MCF 10A (cell line): ENCODE results near the gene GLIPR1L2. TPM values are rescaled to one million over a fixed set of nuclear protein-coding genes. Genes with fewer than 3 reads are reported as not detected.

ENCODE experiments used
- BruUV-seq: library from RNA; stranded (reverse); fragments of 400-500 nt; replicated peaks from 2 replicates; lab custom pipeline; 2021; lab: Mats Ljungman, UMichigan
- CTCF ChIA-PET: fragments of 300-600 bp; sonication (Branson Sonifier 250); formaldehyde crosslinking; extraction: SDS; loops from one replicate; lab custom pipeline; 2021; ENCODE audit warnings: antibody characterized with exemption, inconsistent platforms; lab: Yijun Ruan, JAX
- POLR2A ChIA-PET: fragments of 300-600, 350-650 bp; sonication (Branson Sonifier 250); formaldehyde crosslinking; extraction: SDS; loops from one replicate; lab custom pipeline; 2020; ENCODE audit warnings: antibody characterized with exemption, inconsistent platforms; lab: Yijun Ruan, JAX
- DNase-seq: peaks from one replicate; pipeline ENCODE4 v3.0.0-alpha.2; 2018; ENCODE audit not compliant: unreplicated experiment
- H3K27ac Mint-ChIP-seq: one replicate; pipeline ENCODE4 v1.8.0; 2022; ENCODE audit warnings: mild to moderate bottlenecking, low read depth, mixed read lengths; ENCODE audit not compliant: unreplicated experiment
- H3K27me3 Mint-ChIP-seq: one replicate; pipeline ENCODE4 v1.8.0; 2022; ENCODE audit warnings: mixed read lengths; ENCODE audit not compliant: insufficient read depth, unreplicated experiment
- H3K36me3 Mint-ChIP-seq: one replicate; pipeline ENCODE4 v1.8.0; 2022; ENCODE audit warnings: mild to moderate bottlenecking, moderate library complexity, mixed read lengths; ENCODE audit not compliant: insufficient read depth, unreplicated experiment
- H3K4me1 Mint-ChIP-seq: one replicate; pipeline ENCODE4 v1.8.0; 2022; ENCODE audit warnings: mixed read lengths; ENCODE audit not compliant: insufficient read depth, unreplicated experiment
- H3K4me3 Mint-ChIP-seq: one replicate; pipeline ENCODE4 v1.8.0; 2022; ENCODE audit warnings: mild to moderate bottlenecking, moderate library complexity, mixed read lengths; ENCODE audit not compliant: unreplicated experiment
- H3K9me3 Mint-ChIP-seq: one replicate; pipeline ENCODE4 v1.8.0; 2022; ENCODE audit warnings: mixed read lengths; ENCODE audit not compliant: unreplicated experiment
- intact Hi-C: fragments of 100-400 bp; cut with micrococcal nuclease; formaldehyde crosslinking; loops from 2 replicates; pipeline ENCODE4 v1.14.1; 2022
- total RNA-seq: library from RNA; stranded (reverse); gene quantifications from 2 replicates; pipeline ENCODE4 v1.2.3, GENCODE V29; 2022
- TF ChIP-seq, protein P1 (sequence below): fragments of 200-600 bp; IDR thresholded peaks from one replicate; pipeline ENCODE4 v1.8.0; 2022; ENCODE audit warnings: antibody characterized with exemption, mild to moderate bottlenecking; ENCODE audit not compliant: unreplicated experiment

Gene GLIPR1L2
- total RNA-seq, 1 experiment from 2014 or later = 0.23 TPM

DNA sequence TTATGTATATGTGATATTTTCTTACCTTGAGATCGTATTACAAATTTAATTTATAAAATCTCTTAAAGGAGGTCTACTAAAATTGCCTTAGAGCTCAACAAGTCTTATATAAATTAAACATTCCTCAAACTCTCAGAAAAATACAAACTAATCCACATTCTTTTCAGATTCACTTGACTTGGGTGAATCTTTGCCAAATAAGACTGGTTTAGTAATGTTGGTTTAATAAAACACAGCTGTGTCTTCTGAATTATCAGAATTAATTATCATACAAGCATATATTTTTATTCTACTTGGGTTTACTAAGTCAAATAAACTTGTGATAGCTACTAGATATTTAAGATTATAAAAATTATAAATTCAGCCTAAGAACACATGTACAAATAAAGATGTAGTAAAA, 13.3 kb downstream of the GLIPR1L2 start:
- Mint-ChIP-seq H3K36me3 (no peaks in the 10 kb centered on the region), H3K9me3 (peaks cover 8% of the 10 kb centered on the region), H3K4me3 (no peak overlapping the region), H3K27me3 (no peaks in the 10 kb centered on the region), H3K4me1 (no peaks in the 10 kb centered on the region), H3K27ac (no peak overlapping the region)
- DNase-seq = no peak
- BruUV-seq = no TSS peak
- intact Hi-C loops = no loop called here
- TF ChIP-seq, protein P1, sequence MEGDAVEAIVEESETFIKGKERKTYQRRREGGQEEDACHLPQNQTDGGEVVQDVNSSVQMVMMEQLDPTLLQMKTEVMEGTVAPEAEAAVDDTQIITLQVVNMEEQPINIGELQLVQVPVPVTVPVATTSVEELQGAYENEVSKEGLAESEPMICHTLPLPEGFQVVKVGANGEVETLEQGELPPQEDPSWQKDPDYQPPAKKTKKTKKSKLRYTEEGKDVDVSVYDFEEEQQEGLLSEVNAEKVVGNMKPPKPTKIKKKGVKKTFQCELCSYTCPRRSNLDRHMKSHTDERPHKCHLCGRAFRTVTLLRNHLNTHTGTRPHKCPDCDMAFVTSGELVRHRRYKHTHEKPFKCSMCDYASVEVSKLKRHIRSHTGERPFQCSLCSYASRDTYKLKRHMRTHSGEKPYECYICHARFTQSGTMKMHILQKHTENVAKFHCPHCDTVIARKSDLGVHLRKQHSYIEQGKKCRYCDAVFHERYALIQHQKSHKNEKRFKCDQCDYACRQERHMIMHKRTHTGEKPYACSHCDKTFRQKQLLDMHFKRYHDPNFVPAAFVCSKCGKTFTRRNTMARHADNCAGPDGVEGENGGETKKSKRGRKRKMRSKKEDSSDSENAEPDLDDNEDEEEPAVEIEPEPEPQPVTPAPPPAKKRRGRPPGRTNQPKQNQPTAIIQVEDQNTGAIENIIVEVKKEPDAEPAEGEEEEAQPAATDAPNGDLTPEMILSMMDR = no peak
- ChIA-PET POLR2A (interaction anchor here (1.0 to 1.3 kb wide), 2 partner anchors 13 to 33 kb away, joined by 3 read pairs; no protein-coding TSS in a partner anchor), CTCF (no interaction called here)

DNA sequence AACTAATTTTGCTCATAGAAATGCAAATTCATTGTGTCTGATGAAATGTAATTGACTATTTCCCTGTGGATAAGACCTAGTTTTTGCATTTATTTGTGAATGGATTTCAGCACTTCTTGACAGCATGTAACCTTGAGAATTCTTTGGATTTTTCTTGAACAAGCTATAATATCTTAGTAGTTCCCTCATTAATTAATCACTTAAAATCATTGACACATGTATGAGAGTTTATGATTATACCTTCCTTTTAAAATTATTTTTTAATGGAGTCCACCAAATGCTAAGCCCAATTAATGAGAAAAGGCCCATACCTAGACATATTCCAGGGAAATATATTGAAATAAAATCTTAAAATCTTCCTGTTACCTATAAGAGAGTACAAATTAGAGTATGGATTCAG, 16.8 kb downstream of the GLIPR1L2 start:
- Mint-ChIP-seq H3K4me3 (no peak overlapping the region), H3K27me3 (no peaks in the 10 kb centered on the region), H3K27ac (no peak overlapping the region), H3K36me3 (no peaks in the 10 kb centered on the region), H3K9me3 (peaks cover 8% of the 10 kb centered on the region), H3K4me1 (no peaks in the 10 kb centered on the region)
- ChIA-PET POLR2A (interaction anchor here (0.7 to 1.6 kb wide), 2 partner anchors 16 to 70 kb away, joined by 5 read pairs; partner anchors contain the start of gene GLIPR1L2), CTCF (interaction anchor here (1.7 kb wide), 1 partner anchor 16 kb away, joined by 8 read pairs; the partner anchor contains the start of gene GLIPR1L2)
- DNase-seq = no peak
- intact Hi-C loops = no loop called here
- BruUV-seq = no TSS peak
- TF ChIP-seq, protein P1 = no peak

DNA sequence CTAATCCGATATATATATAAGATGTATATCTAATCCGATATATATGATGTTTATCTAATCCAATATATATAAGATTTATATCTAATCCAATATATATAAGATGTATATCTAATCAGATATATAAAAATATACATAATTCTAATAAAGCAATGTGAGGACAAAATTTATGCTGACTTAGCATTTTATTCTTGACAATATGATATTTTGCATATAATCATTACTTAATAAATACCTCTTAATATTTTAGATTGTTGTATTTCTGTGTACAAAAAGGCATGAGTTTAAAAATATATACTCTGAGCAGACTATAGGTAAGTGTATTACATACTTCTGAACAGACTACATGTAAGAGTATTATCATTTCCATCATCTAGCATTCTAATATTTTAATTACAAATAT, 18.9 kb downstream of the GLIPR1L2 start:
- no peak for DNase-seq
- Mint-ChIP-seq H3K27ac (no peak overlapping the region), H3K4me3 (no peak overlapping the region), H3K4me1 (no peaks in the 10 kb centered on the region), H3K9me3 (peaks cover 7% of the 10 kb centered on the region), H3K36me3 (no peaks in the 10 kb centered on the region), H3K27me3 (no peaks in the 10 kb centered on the region)
- intact Hi-C loops = no loop called here
- TF ChIP-seq, protein P1 = no peak
- BruUV-seq = no TSS peak
- CTCF ChIA-PET = no interaction called here
- POLR2A ChIA-PET = interaction anchor here (0.7 kb wide), 1 partner anchor 560 kb away, joined by 3 read pairs; no protein-coding TSS in a partner anchor

DNA sequence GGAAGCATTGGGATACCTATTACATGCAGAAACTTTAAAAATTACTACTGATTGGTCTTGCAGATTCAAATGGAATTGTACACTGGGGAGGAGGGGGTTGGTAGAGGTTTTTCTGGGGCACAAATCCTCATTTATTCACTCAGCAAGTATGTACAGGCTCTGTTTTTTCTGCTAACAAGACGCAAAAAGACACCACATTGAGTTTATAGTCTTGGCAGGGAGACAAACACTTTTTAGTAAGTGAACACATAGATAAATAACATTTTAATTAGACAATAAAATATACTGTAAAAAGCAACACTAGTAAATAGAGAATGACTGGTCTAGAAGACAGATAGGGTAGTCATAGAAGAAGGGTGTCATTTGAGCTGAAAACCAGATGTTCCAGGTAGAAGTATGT, 23.8 kb downstream of the GLIPR1L2 start:
- intact Hi-C loops = no loop called here
- ChIA-PET POLR2A (no interaction called here), CTCF (interaction anchor here (0.6 to 1.6 kb wide), 2 partner anchors 23 to 105 kb away, joined by 3 to 5 read pairs; partner anchors contain the start of gene GLIPR1L2)
- DNase-seq = no peak
- TF ChIP-seq, protein P1 = no peak
- peaks cover 7% of the 10 kb centered on the region for H3K9me3 Mint-ChIP-seq
- H3K4me1 Mint-ChIP-seq = no peaks in the 10 kb centered on the region
- no peak overlapping the region for H3K4me3 Mint-ChIP-seq
- no peak overlapping the region for H3K27ac Mint-ChIP-seq
- BruUV-seq = no TSS peak
- H3K27me3 Mint-ChIP-seq = no peaks in the 10 kb centered on the region
- H3K36me3 Mint-ChIP-seq = no peaks in the 10 kb centered on the region
